SK-N-SH treated with all-trans-retinoic acid at 6 μM for 48 hours (cell line): Measurements from ENCODE around the gene CAST.
A peak's percentile ranks its signal among the peaks of the same experiment; 100 is the strongest.

ENCODE experiments used
- ATAC-seq: fragments of 200-7000 bp; cut with Tn5 transposase; 3 replicates; pipeline ENCODE4 v1.9.1; 2020; ENCODE audit warnings: mild to moderate bottlenecking, moderate library complexity
- ARNTL ChIP-seq: fragments of 450-650 bp; formaldehyde crosslinking; IDR thresholded peaks from 2 replicates; pipeline ENCODE4 v1.5.0; 2020; ENCODE audit warnings: low read depth, mild to moderate bottlenecking, moderate library complexity, borderline replicate concordance
- BACH2 ChIP-seq: fragments of 250-450 bp; sonication (Bioruptor Pico); IDR thresholded peaks from 2 replicates; pipeline ENCODE4 v1.9.0; 2021; ENCODE audit warnings: mild to moderate bottlenecking, borderline replicate concordance
- CSDC2 ChIP-seq: fragments of 250-450 bp; sonication (Bioruptor Pico); IDR thresholded peaks from 2 replicates; pipeline ENCODE4 v1.5.0; 2020; ENCODE audit warnings: mild to moderate bottlenecking, moderate library complexity
- ESRRG ChIP-seq: fragments of 250-450 bp; sonication (Bioruptor Pico); IDR thresholded peaks from 2 replicates; pipeline ENCODE4 v1.6.1; 2021; ENCODE audit warnings: mild to moderate bottlenecking
- GLIS3 ChIP-seq: fragments of 250-450 bp; sonication (Bioruptor Pico); IDR thresholded peaks from 2 replicates; pipeline ENCODE4 v1.5.0; 2020; ENCODE audit warnings: mild to moderate bottlenecking, moderate library complexity
- ISL1 ChIP-seq: fragments of 250-450 bp; sonication (Bioruptor Pico); IDR thresholded peaks from 2 replicates; pipeline ENCODE4 v2.1.2; 2022; ENCODE audit warnings: mild to moderate bottlenecking, moderate library complexity
- OSR1 ChIP-seq: fragments of 250-450 bp; sonication (Bioruptor Pico); IDR thresholded peaks from 2 replicates; pipeline ENCODE4 v1.8.0; 2022; ENCODE audit warnings: moderate library complexity, mild to moderate bottlenecking, inconsistent platforms
- PATZ1 ChIP-seq: fragments of 250-450 bp; sonication (Bioruptor Pico); IDR thresholded peaks from 2 replicates; pipeline ENCODE4 v1.8.0; 2020; ENCODE audit warnings: mild to moderate bottlenecking, moderate library complexity, borderline replicate concordance
- POU6F1 ChIP-seq: fragments of 250-450 bp; sonication (Bioruptor Pico); IDR thresholded peaks from 2 replicates; pipeline ENCODE4 v1.8.0; 2021; ENCODE audit warnings: low read depth, mild to moderate bottlenecking, moderate library complexity, borderline replicate concordance
- PPARA ChIP-seq: fragments of 250-450 bp; sonication (Bioruptor Pico); IDR thresholded peaks from 2 replicates; pipeline ENCODE4 v1.5.0; 2020; ENCODE audit warnings: mild to moderate bottlenecking, borderline replicate concordance
- SNAI2 ChIP-seq: fragments of 250-450 bp; sonication (Bioruptor Pico); IDR thresholded peaks from 2 replicates; pipeline ENCODE4 v1.5.0; 2020; ENCODE audit warnings: mild to moderate bottlenecking, moderate library complexity
- TCF4 ChIP-seq: fragments of 250-450 bp; sonication (Bioruptor Pico); IDR thresholded peaks from 2 replicates; pipeline ENCODE4 v1.8.0; 2021; ENCODE audit warnings: mild to moderate bottlenecking, moderate library complexity, borderline replicate concordance
- TOX ChIP-seq: fragments of 250-450 bp; sonication (Bioruptor Pico); IDR thresholded peaks from 2 replicates; pipeline ENCODE4 v1.8.0; 2021; ENCODE audit warnings: mild to moderate bottlenecking, moderate library complexity, borderline replicate concordance
- ZC3H10 ChIP-seq: fragments of 250-450 bp; sonication (Bioruptor Pico); IDR thresholded peaks from 2 replicates; pipeline ENCODE4 v1.5.1; 2021; ENCODE audit warnings: mild to moderate bottlenecking, moderate library complexity
- ZFP3 ChIP-seq: fragments of 250-450 bp; sonication (Bioruptor Pico); IDR thresholded peaks from 2 replicates; pipeline ENCODE4 v1.5.0; 2020; ENCODE audit warnings: mild to moderate bottlenecking, moderate library complexity
- ZFP30 ChIP-seq: fragments of 450-650 bp; formaldehyde crosslinking; IDR thresholded peaks from 2 replicates; pipeline ENCODE4 v1.5.0; 2022; ENCODE audit warnings: mild to moderate bottlenecking, moderate library complexity
- ZNF565 ChIP-seq: fragments of 450-650 bp; formaldehyde crosslinking; conservative IDR thresholded peaks from 2 replicates; pipeline ENCODE4 v1.5.0; 2020; ENCODE audit warnings: low read depth, mild to moderate bottlenecking, moderate library complexity
- ZNF70 ChIP-seq: fragments of 450-650 bp; formaldehyde crosslinking; IDR thresholded peaks from 2 replicates; pipeline ENCODE4 v1.5.0; 2020; ENCODE audit warnings: mild to moderate bottlenecking, moderate library complexity
- ZNF8 ChIP-seq: fragments of 450-650 bp; formaldehyde crosslinking; IDR thresholded peaks from 2 replicates; pipeline ENCODE4 v1.5.0; 2020; ENCODE audit warnings: mild to moderate bottlenecking, moderate library complexity
- TF ChIP-seq, protein P1 (sequence below): fragments of 250-450 bp; sonication (Bioruptor Pico); IDR thresholded peaks from 2 replicates; pipeline ENCODE4 v1.5.0; 2020; ENCODE audit warnings: mild to moderate bottlenecking, moderate library complexity
- TF ChIP-seq, protein P2 (sequence below): fragments of 250-450 bp; sonication (Bioruptor Pico); IDR thresholded peaks from 2 replicates; pipeline ENCODE4 v1.5.1; 2020; ENCODE audit warnings: low read depth, mild to moderate bottlenecking, moderate library complexity

The CAST gene

GRCh38 chr5:96651948-96652753, 10.0 kb upstream of the CAST start:
- ATAC-seq = peak; percentile 44; the same call in 1 of the 3 replicates

DNA sequence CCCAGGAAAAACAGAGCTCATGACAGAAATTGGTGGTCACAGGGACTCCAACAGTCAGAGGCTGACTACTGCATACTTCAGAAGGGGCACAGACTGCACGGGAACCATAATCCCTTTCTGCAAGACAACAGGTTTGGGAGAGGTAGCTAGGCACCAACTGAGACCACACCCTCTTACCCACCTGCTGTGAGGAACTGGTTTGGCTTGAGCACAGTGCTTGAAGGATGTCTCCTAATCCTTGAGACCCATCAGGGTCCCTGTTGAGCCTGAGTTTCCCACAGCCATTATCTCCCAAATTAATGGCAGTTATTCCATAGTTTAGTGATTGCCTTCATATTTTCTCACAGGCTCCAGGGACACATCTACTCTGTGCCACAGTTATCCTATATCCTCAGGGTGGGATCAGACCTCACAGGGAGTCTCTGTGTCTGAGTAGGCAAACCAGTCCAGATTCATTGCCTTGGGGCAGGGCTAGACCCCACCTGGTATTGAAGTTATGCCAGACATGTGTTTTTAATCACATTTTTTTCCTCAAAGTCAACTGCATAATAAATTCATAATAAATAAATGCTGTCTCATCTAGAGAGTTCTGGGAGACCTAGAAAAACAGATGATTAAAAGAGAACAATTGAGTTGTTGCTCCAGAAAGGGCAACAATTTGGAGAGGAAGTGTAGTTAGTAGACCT, 9.3 kb upstream of the CAST start:
- TF ChIP-seq, protein P1, sequence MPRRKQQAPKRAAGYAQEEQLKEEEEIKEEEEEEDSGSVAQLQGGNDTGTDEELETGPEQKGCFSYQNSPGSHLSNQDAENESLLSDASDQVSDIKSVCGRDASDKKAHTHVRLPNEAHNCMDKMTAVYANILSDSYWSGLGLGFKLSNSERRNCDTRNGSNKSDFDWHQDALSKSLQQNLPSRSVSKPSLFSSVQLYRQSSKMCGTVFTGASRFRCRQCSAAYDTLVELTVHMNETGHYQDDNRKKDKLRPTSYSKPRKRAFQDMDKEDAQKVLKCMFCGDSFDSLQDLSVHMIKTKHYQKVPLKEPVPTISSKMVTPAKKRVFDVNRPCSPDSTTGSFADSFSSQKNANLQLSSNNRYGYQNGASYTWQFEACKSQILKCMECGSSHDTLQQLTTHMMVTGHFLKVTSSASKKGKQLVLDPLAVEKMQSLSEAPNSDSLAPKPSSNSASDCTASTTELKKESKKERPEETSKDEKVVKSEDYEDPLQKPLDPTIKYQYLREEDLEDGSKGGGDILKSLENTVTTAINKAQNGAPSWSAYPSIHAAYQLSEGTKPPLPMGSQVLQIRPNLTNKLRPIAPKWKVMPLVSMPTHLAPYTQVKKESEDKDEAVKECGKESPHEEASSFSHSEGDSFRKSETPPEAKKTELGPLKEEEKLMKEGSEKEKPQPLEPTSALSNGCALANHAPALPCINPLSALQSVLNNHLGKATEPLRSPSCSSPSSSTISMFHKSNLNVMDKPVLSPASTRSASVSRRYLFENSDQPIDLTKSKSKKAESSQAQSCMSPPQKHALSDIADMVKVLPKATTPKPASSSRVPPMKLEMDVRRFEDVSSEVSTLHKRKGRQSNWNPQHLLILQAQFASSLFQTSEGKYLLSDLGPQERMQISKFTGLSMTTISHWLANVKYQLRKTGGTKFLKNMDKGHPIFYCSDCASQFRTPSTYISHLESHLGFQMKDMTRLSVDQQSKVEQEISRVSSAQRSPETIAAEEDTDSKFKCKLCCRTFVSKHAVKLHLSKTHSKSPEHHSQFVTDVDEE (CRISPR knock-in tag) = 0 out of 2 replicates have a peak, but pooled peaks have one; percentile 30
- TF ChIP-seq BACH2 (CRISPR knock-in tag) = no peak
- TF ChIP-seq, all 23 proteins: peak for 1
- ATAC-seq = peak; percentile 18; the same call in 2 of the 3 replicates

More at GRCh38 chr5:96651948-96652753, 10.0 kb upstream of the CAST start:
- TF ChIP-seq TOX (CRISPR knock-in tag) (no peak), OSR1 (CRISPR knock-in tag) (no peak), ARNTL (CRISPR knock-in tag) (no peak), TCF4 (CRISPR knock-in tag) (no peak), ISL1 (CRISPR knock-in tag) (no peak), ZFP30 (no peak), ESRRG (no peak), ZNF70 (CRISPR knock-in tag) (no peak), ZNF565 (no peak), ZC3H10 (CRISPR knock-in tag) (no peak), ZNF8 (no peak), BACH2 (CRISPR knock-in tag) (no peak), GLIS3 (CRISPR knock-in tag) (no peak)
- TF ChIP-seq, protein P1 (CRISPR knock-in tag) = no peak

DNA sequence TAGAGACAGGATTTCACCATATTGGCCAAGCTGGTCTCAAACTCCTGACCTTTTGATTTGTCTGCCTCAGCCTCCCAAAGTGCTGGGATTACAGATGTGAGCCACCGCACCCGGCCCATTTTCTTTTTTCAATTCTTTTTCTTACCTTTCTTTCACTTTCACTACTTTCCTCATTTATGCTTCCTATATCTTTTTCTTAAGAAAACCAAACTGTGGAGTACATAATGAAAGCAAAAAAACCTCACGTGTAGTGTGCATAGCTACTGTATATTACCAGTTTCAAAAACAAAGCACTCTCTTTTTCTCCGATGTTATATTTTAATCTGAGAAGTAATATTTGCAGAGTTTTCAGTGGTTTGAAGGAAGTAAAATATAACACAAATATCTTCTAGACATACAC, 8.0 kb upstream of the CAST start:
- TF ChIP-seq TCF4 (CRISPR knock-in tag) (no peak), ZFP3 (CRISPR knock-in tag) (no peak), PATZ1 (CRISPR knock-in tag) (no peak), BACH2 (CRISPR knock-in tag) (no peak), ARNTL (CRISPR knock-in tag) (no peak), ZNF70 (CRISPR knock-in tag) (no peak), POU6F1 (no peak), ESRRG (no peak), ZNF8 (no peak), CSDC2 (no peak), ZNF565 (no peak), OSR1 (CRISPR knock-in tag) (no peak), SNAI2 (CRISPR knock-in tag) (no peak), PPARA (CRISPR knock-in tag) (no peak), ZC3H10 (CRISPR knock-in tag) (no peak)
- TF ChIP-seq, protein P2, sequence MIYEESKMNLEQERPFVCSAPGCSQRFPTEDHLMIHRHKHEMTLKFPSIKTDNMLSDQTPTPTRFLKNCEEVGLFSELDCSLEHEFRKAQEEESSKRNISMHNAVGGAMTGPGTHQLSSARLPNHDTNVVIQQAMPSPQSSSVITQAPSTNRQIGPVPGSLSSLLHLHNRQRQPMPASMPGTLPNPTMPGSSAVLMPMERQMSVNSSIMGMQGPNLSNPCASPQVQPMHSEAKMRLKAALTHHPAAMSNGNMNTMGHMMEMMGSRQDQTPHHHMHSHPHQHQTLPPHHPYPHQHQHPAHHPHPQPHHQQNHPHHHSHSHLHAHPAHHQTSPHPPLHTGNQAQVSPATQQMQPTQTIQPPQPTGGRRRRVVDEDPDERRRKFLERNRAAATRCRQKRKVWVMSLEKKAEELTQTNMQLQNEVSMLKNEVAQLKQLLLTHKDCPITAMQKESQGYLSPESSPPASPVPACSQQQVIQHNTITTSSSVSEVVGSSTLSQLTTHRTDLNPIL (CRISPR knock-in tag) = no peak
- TF ChIP-seq, all 23 proteins: peak for 0
- no peak for ATAC-seq
